Measurements from ENCODE around the gene OLIG3.

The OLIG3 gene

DNA sequence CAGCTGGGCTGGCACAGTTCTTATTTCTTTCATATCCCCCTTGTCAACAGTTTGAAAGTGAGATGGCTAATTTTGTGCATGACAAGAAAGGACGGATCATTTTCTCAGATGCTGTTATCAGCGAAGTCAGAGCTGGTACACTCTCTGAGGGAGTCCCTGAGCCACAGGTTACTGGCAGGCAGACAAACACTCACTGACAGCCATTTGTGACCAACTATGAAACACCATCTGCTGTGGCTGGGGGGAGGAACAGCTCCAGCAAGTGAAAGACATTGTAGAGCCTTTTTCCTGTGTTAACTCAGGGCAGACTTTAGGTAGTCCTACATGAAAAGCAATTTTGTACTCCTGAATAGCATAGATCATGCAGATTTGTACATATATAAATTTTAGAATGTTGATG lies 22.2 kb downstream of the OLIG3 start:
- DNase-seq: no peak
- Histone ChIP-seq H3K4me3 (ENCODE audit: insufficient read depth, low read depth, low read length, poor library complexity, severe bottlenecking) (no peak overlapping the region), H3K27ac (ENCODE audit: insufficient read depth, low read length, poor library complexity, severe bottlenecking) (no peak overlapping the region), H3K27me3 (replicated peaks; ENCODE audit: control insufficient read depth, insufficient read depth, low read length, poor library complexity, severe bottlenecking) (no peaks in the 10 kb centered on the region), H3K9me3 (ENCODE audit: control insufficient read depth, low read length) (no peaks in the 10 kb centered on the region), H3K36me3 (ENCODE audit: control insufficient read depth, insufficient read depth, low read length) (no peaks in the 10 kb centered on the region), H3K4me1 (ENCODE audit: control insufficient read depth, insufficient read depth, low read length, poor library complexity, severe bottlenecking) (no peaks in the 10 kb centered on the region)

DNA sequence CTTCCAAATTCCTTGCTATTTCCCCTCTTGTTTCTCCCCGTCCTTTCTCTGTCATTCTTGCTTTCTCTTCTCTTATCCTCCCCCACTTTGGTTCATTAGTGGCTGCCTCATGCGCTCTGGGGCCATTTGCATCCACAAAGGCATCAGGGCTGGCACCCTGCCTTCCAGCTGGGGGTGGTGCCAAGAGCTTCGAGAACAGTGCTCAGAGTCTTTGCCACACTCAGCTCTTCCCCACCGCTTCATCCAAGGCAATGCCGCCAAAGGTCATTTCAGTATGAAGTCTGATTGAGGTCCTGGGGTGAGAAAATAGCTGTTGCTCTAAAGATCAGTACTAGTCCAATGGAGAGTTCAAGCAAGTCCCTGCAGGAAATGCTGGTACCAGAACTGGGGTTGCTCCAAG lies 22.7 kb downstream of the OLIG3 start:
- no peak overlapping the region for H3K4me3 ChIP-seq (ENCODE audit: insufficient read depth, low read depth, low read length, poor library complexity, severe bottlenecking)
- no peak overlapping the region for H3K27ac ChIP-seq (ENCODE audit: insufficient read depth, low read length, poor library complexity, severe bottlenecking)
- no peaks in the 10 kb centered on the region for H3K4me1 ChIP-seq (ENCODE audit: control insufficient read depth, insufficient read depth, low read length, poor library complexity, severe bottlenecking)
- no peaks in the 10 kb centered on the region for H3K9me3 ChIP-seq (ENCODE audit: control insufficient read depth, low read length)
- no peaks in the 10 kb centered on the region for H3K27me3 ChIP-seq (replicated peaks; ENCODE audit: control insufficient read depth, insufficient read depth, low read length, poor library complexity, severe bottlenecking)
- DNase-seq: no peak
- H3K36me3 ChIP-seq (ENCODE audit: control insufficient read depth, insufficient read depth, low read length): no peaks in the 10 kb centered on the region

DNA sequence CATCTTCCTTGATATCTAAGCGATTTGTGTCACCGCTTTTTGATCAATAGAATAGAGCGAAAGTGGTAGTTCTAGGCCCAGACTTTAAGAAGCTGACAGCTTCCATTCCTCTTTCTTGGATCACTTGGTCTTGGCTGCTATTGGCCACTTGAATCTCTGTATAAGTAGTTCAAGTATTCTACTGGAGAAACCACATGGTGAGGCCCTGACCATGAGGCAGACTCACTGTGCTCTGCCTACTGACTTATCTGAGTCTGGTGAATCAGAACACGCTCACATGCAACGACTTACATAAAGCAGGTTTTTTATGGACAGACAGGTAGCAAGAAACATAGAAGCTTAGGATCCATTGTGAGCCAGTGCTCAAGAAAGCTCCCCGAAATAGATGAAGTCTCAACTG lies 27.0 kb downstream of the OLIG3 start:
- no peak overlapping the region for H3K4me3 ChIP-seq (ENCODE audit: insufficient read depth, low read depth, low read length, poor library complexity, severe bottlenecking)
- DNase-seq: no peak
- H3K9me3 ChIP-seq (ENCODE audit: control insufficient read depth, low read length): no peaks in the 10 kb centered on the region
- H3K36me3 ChIP-seq (ENCODE audit: control insufficient read depth, insufficient read depth, low read length): no peaks in the 10 kb centered on the region
- no peaks in the 10 kb centered on the region for H3K4me1 ChIP-seq (ENCODE audit: control insufficient read depth, insufficient read depth, low read length, poor library complexity, severe bottlenecking)
- no peaks in the 10 kb centered on the region for H3K27me3 ChIP-seq (replicated peaks; ENCODE audit: control insufficient read depth, insufficient read depth, low read length, poor library complexity, severe bottlenecking)
- no peak overlapping the region for H3K27ac ChIP-seq (ENCODE audit: insufficient read depth, low read length, poor library complexity, severe bottlenecking)

- no peak overlapping the region for H3K4me3 ChIP-seq (ENCODE audit: insufficient read depth, low read depth, low read length, poor library complexity, severe bottlenecking)
- no peak overlapping the region for H3K27ac ChIP-seq (ENCODE audit: insufficient read depth, low read length, poor library complexity, severe bottlenecking)
- H3K27me3 ChIP-seq (replicated peaks; ENCODE audit: control insufficient read depth, insufficient read depth, low read length, poor library complexity, severe bottlenecking): no peaks in the 10 kb centered on the region
- no peaks in the 10 kb centered on the region for H3K36me3 ChIP-seq (ENCODE audit: control insufficient read depth, insufficient read depth, low read length)
- DNase-seq: no peak
- H3K9me3 ChIP-seq (ENCODE audit: control insufficient read depth, low read length): no peaks in the 10 kb centered on the region
- no peaks in the 10 kb centered on the region for H3K4me1 ChIP-seq (ENCODE audit: control insufficient read depth, insufficient read depth, low read length, poor library complexity, severe bottlenecking)
Observed at GRCh38 chr6:137465378-137466009, 28.7 kb downstream of the OLIG3 start.

DNA sequence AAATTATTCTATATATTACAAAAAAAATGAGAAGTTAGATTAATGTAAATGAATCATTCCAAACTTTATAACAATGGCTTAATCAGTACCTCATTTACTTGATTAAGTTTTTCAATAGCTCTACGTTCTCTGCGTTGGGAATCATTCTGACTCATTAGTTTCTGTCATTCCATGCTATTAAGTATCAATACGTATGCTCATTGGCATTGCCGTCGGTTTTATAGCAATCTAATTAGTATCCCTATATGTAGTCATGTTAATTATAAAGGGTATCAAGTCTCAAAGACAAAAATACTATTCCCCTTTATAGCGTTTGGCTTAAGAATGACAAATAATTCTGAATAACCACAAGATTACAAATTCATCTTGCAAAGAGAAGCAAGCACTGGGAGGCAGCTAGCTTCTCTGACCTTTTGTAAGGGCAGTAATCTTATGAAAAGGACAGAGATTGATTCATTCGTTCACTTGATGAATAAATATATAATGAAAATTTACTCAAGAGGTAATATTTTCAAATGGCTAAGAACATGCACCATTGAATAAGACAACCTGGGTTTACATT lies 41.8 kb downstream of the OLIG3 start:
- DNase-seq: no peak

GRCh38 chr6:137443901-137444300 lies 50.3 kb downstream of the OLIG3 start:
- Histone ChIP-seq H3K27ac (ENCODE audit: insufficient read depth, low read length, poor library complexity, severe bottlenecking) (no peak overlapping the region), H3K36me3 (ENCODE audit: control insufficient read depth, insufficient read depth, low read length) (no peaks in the 10 kb centered on the region), H3K4me1 (ENCODE audit: control insufficient read depth, insufficient read depth, low read length, poor library complexity, severe bottlenecking) (no peaks in the 10 kb centered on the region), H3K4me3 (ENCODE audit: insufficient read depth, low read depth, low read length, poor library complexity, severe bottlenecking) (no peak overlapping the region), H3K27me3 (replicated peaks; ENCODE audit: control insufficient read depth, insufficient read depth, low read length, poor library complexity, severe bottlenecking) (no peaks in the 10 kb centered on the region), H3K9me3 (ENCODE audit: control insufficient read depth, low read length) (no peaks in the 10 kb centered on the region)
- no peak for DNase-seq

More for the DNA sequence above, 41.8 kb downstream of the OLIG3 start:
- Histone ChIP-seq H3K27ac (ENCODE audit: insufficient read depth, low read length, poor library complexity, severe bottlenecking) (no peak overlapping the region), H3K4me1 (ENCODE audit: control insufficient read depth, insufficient read depth, low read length, poor library complexity, severe bottlenecking) (no peaks in the 10 kb centered on the region), H3K4me3 (ENCODE audit: insufficient read depth, low read depth, low read length, poor library complexity, severe bottlenecking) (no peak overlapping the region), H3K36me3 (ENCODE audit: control insufficient read depth, insufficient read depth, low read length) (no peaks in the 10 kb centered on the region), H3K27me3 (replicated peaks; ENCODE audit: control insufficient read depth, insufficient read depth, low read length, poor library complexity, severe bottlenecking) (no peaks in the 10 kb centered on the region), H3K9me3 (ENCODE audit: control insufficient read depth, low read length) (no peaks in the 10 kb centered on the region)

All from effector memory CD4-positive, alpha-beta T cell (primary cell).